DMS53 (cell line): ENCODE results near the gene HAAO.
"Not testable (repeated sequence)": the region's sequence is repeated elsewhere in the genome, so short reads cannot be mapped to it uniquely, and the experiment has no call there.

Experiments
- DNase-seq: peaks from one replicate; lab custom pipeline; 2025; lab: John Stamatoyannopoulos, UW

HAAO gene

GRCh38 chr2:42748840-42749239 lies 43.5 kb downstream of the HAAO start:
- no peak for DNase-seq

GRCh38 chr2:42747422-42747821 lies 45.0 kb downstream of the HAAO start:
- no peak for DNase-seq

DNA sequence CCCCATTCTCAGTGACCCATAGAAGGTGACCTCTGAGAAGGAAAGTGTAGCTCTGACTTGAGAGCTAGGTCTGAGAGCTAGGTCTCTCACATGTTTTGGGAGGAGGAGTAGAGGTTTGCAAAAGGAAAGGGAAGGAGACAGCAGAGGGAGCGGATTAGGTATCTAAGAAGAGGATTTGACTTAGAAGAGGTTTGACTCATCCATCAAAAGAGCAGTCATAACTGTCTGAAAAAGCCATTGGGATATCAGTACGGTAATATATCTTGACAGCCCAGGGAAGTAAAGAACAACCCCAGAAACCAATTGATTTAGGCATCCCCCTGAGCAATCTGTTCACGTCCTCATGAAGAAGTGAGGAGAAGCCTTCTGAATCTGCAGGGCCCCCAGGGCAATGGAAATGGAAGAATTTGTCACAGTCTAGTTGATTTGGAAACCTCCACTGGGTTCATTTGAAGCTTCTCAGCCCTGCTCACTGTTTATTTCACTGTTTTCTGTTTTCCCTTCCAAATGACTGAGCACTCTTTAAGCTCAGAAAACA lies 47.8 kb downstream of the HAAO start:
- no peak for DNase-seq

GRCh38 chr2:42743659-42743990 lies 48.8 kb downstream of the HAAO start:
- no peak for DNase-seq

DNA sequence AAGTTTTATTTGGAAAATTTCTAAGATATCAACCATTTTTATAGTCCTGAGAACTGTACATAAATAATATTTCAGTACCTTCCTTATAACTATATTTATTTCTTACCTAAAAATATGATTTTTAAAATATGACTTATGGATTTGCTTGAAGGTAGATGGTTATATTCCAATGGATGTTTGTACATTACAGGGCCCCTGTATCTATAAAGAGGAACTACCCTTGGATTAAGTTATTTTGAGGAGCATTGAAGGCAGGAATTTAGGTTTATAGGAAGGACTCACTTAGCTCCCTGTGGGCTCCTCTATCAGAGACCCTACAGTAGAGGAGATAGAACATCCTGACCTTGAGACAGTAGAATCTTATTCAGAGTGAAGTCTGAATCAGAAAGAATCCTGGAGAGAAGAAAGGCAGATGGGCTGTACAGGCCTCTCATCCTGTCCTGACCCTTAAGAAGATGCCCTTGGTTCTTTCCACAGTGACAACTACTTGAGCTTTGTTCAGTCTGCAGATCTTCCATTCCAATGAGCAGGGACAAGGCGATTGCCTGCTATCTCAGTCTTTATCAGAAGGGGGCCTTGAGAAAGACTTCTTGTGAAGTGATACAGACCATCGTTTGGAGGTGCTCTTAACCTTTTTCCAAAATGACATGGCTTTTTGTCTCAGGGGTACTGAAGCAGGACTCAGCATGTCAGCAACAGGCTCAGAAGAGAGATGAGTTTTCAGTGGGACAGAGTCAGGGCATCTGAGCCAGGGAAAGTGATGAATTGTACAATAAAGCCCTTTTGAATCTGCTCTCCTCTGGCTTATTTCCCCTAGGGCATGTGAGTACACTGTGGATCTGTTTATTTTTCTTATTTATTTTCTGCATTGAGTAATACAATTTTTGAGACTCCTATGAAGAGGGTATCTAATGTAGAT lies 49.4 kb downstream of the HAAO start:
- no peak for DNase-seq

DNA sequence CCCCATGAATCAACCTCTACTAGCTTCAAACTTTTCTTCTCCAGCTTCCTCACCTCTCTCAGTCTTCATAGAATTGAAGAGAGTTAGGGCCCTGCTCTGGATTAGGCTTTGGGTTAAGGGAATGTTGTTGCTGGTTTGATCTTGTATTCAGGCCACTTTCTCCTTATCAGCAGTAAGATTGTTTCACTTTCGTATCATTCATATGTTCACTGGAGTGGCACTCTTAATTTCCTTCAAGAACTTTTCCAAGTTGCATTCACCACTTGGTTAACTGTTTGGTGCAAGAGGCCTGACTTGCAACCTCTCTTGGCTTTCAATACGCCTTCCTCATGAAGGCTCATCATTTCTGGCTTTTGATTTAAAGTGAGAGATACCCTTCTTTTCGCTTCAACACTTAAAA lies 51.2 kb downstream of the HAAO start:
- no peak for DNase-seq

GRCh38 chr2:42736598-42737322 lies 55.6 kb downstream of the HAAO start:
- no peak for DNase-seq

DNA sequence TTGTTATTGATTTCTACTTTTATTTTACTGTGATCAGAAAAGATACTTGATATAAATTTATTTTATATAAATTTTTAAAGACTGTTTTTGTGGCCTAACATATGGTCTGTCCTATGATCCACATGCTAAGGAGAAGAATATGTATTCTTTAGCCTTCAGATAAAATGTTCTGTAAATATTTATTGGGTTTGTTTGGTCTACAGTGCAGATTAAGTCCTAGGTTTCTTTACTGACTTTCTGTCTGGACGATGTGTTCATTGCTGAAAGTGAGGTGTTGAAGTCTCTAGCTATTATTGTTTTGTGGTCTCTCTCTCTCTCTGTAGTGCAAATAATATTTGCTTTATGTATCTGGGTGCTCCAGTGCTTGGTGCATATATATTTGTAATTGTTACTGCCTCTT lies 58.5 kb downstream of the HAAO start:
- no peak for DNase-seq

- not testable (repeated sequence) for DNase-seq
These were observed 61.1 kb downstream of the HAAO start for GRCh38 chr2:42731316-42731715.

DNA sequence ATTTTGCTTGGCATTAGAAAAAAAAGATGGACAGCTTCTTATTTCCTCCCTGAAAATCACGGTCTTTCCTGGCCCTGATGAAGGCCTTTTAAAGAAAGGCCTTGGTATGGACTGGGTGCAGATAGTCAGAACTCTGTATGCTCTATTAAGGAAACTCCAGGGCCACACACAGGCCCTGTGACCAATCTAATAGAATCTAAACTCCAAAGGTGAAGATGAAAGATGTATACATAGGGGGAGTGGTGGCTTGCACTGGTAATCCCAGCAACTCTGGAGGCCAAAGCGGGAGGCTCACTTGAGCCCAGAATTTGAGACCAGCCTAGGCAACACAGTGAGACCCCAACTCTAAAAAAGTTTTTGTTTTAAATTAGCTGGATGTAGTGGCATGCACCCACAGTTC lies 65.7 kb downstream of the HAAO start:
- no peak for DNase-seq

DNA sequence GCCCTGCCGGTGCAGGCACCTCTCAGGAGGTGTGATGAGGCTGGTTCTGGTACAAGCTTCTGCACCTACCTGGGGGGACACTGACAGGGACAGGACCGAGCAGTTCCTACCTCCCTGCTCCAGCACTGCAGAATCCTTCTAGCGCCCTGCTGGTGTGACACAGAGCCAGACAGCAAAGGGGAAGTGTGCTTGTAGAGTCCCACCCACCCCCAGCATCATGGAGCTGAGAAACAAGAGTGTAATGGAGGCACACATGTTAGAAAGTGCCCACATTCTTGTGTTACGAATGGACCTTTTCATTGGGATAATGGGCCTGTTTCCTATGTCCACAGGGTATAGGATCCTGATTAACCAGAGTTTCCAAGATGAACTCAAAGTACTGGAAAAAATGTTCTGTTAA lies 66.7 kb downstream of the HAAO start:
- DNase-seq = no peak

DNA sequence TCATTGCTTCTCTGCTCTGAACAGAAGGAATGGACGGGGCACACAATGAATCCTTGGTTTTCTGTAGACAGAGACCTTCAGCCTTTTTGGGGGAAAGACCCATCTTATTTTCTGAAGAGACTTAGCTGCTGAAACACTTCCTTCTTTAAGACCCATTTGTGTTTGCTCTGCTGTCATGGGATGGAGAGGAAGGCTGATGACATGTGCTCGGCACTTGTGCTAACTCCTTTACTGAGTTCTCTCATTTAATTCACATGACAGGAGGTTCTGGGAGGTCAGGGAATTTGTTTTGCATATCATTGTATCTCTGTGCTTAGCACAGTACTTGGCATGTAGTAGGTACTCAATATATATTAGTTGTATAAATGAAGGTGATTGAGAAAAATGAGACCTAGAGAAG lies 67.5 kb downstream of the HAAO start:
- no peak for DNase-seq

GRCh38 chr2:42723465-42723864 lies 68.9 kb downstream of the HAAO start:
- DNase-seq = no peak

DNA sequence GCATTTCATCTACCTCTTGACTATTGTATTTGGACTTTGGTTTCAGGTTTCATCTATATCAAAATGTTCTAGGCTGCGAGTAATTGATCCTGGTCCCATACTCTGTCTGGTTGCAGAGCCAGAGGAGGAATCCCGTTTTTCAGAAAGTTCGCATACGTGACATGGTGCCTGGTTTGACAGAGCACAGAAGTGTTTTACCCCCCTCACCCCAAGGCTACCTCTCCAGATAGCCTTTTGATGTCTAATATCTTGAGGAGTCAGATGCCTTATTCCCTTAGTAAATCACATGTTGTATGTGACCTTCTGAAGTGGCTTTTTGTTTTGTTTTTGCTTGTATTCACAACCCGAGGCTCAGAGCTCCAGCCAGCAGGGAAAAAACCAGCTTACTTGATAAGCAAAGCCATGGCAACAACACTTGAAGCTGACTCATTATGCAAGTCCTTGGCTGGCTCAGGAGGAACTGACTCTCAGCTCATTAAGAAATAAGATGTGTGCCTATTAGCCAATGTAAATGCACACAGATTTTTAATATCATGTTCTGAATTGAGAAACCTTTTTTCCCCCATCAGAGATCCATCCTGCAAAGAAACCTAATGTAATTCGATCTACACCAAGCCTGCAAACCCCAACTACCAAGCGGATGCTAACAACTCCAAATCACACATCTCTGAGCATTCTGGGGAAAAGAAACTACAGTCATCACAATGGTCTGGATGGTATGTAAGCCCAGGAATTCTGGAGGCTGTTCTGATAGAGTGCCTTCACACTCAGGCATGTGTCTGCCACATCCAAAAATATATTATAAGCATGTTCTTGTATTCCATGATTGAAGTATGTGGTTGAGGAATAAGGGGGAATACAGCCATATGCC lies 69.8 kb downstream of the HAAO start:
- DNase-seq = peak; percentile 60

DNA sequence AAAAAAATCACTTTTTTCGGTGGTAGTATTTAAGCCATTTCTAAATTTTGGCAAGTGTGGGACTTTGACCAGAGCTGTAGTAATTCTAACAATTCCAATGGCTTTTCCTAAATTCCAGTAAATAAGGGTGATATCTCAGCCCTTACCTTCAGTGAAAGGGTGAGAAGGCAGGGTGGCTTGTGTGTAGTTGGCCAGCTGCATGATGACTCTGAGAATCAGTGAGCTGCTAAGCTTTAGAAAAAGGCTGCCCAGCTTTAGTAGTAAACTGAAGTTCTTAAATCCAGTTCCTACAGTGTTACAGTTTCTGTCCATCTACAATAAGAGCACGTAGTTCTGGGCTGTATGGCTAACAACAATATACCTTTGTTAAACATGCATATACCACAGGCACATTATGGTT lies 70.5 kb downstream of the HAAO start:
- no peak for DNase-seq
